ENCODE measurements around the gene CLEC4F. TPM values are rescaled to one million over a fixed set of nuclear protein-coding genes. Genes with fewer than 3 reads are reported as not detected.

Gene CLEC4F
- not detected in 2 replicates for total RNA-seq
- long read RNA-seq = 0 reads

GRCh38 chr2:70820499-70820898, at the start of gene CLEC4F:
TSS of gene CLEC4F (minus strand) at chr2:70820599. CDS start at chr2:70820523, 76 bp downstream.
- Mint-ChIP-seq H3K27ac (no peak within 1 kb of the TSS), H3K4me3 (ENCODE audit: low read depth) (no peak within 1 kb of the TSS), H3K4me1 (ENCODE audit: low read depth) (no peaks in the 10 kb centered on the region), H3K9me3 (ENCODE audit: low read depth) (no peaks in the 10 kb centered on the region), H3K27me3 (peaks cover 50% of the 10 kb centered on the region), H3K36me3 (ENCODE audit: insufficient read depth) (no peaks in the 10 kb centered on the region)
- no peak for TF ChIP-seq CTCF (IDR thresholded peaks at IDR 0.05; ENCODE audit: unreplicated experiment)
- DNase-seq (ENCODE audit: low spot score, unreplicated experiment) = no peak

- H3K36me3 Mint-ChIP-seq (ENCODE audit: insufficient read depth) = no peaks in the 10 kb centered on the region
- H3K27me3 Mint-ChIP-seq = peaks cover 58% of the 10 kb centered on the region
- H3K9me3 Mint-ChIP-seq (ENCODE audit: low read depth) = no peaks in the 10 kb centered on the region
- DNase-seq (ENCODE audit: low spot score, unreplicated experiment) = no peak
- no peaks in the 10 kb centered on the region for H3K4me1 Mint-ChIP-seq (ENCODE audit: low read depth)
- no peak overlapping the region for H3K4me3 Mint-ChIP-seq (ENCODE audit: low read depth)
- TF ChIP-seq CTCF (IDR thresholded peaks at IDR 0.05; ENCODE audit: unreplicated experiment) = no peak
- H3K27ac Mint-ChIP-seq = no peak overlapping the region
These were observed 48.6 kb upstream of the CLEC4F start for GRCh38 chr2:70868970-70869369.

GRCh38 chr2:70861777-70862625, 41.6 kb upstream of the CLEC4F start:
- Mint-ChIP-seq H3K36me3 (ENCODE audit: insufficient read depth) (no peaks in the 10 kb centered on the region), H3K4me3 (ENCODE audit: low read depth) (no peak overlapping the region), H3K27me3 (peaks cover 80% of the 10 kb centered on the region), H3K27ac (no peak overlapping the region), H3K9me3 (ENCODE audit: low read depth) (no peaks in the 10 kb centered on the region), H3K4me1 (ENCODE audit: low read depth) (no peaks in the 10 kb centered on the region)
- TF ChIP-seq CTCF (IDR thresholded peaks at IDR 0.05; ENCODE audit: unreplicated experiment) = peak; percentile 99
- DNase-seq (ENCODE audit: low spot score, unreplicated experiment) = peak; percentile 86

GRCh38 chr2:70855667-70856066, 35.3 kb upstream of the CLEC4F start:
- no peak for TF ChIP-seq CTCF (IDR thresholded peaks at IDR 0.05; ENCODE audit: unreplicated experiment)
- Mint-ChIP-seq H3K36me3 (ENCODE audit: insufficient read depth) (no peaks in the 10 kb centered on the region), H3K9me3 (ENCODE audit: low read depth) (no peaks in the 10 kb centered on the region), H3K4me1 (ENCODE audit: low read depth) (no peaks in the 10 kb centered on the region), H3K27ac (no peak overlapping the region), H3K27me3 (peaks cover 61% of the 10 kb centered on the region), H3K4me3 (ENCODE audit: low read depth) (no peak overlapping the region)
- no peak for DNase-seq (ENCODE audit: low spot score, unreplicated experiment)

GRCh38 chr2:70854411-70854810, 34.0 kb upstream of the CLEC4F start:
- H3K4me1 Mint-ChIP-seq (ENCODE audit: low read depth) = no peaks in the 10 kb centered on the region
- no peak for TF ChIP-seq CTCF (IDR thresholded peaks at IDR 0.05; ENCODE audit: unreplicated experiment)
- H3K27me3 Mint-ChIP-seq = peaks cover 56% of the 10 kb centered on the region
- H3K27ac Mint-ChIP-seq = no peak overlapping the region
- no peak overlapping the region for H3K4me3 Mint-ChIP-seq (ENCODE audit: low read depth)
- no peak for DNase-seq (ENCODE audit: low spot score, unreplicated experiment)
- H3K9me3 Mint-ChIP-seq (ENCODE audit: low read depth) = no peaks in the 10 kb centered on the region
- H3K36me3 Mint-ChIP-seq (ENCODE audit: insufficient read depth) = no peaks in the 10 kb centered on the region
